Esophagus muscularis mucosa (tissue), 4 donors: ENCODE data around the gene DNAL1. TPM values are rescaled to one million over a fixed set of nuclear protein-coding genes. Genes with fewer than 3 reads are reported as not detected.
"Not testable (repeated sequence)": the region's sequence is repeated elsewhere in the genome, so short reads cannot be mapped to it uniquely, and the experiment has no call there.

Experiments used
- DNase-seq: peaks from one replicate; pipeline ENCODE4 v3.0.0-alpha.2; 2017; ENCODE audit errors: extremely low spot score
- H3K27ac ChIP-seq, 4 donors: fragments of 200-600 bp; sonication (generic); replicated peaks in 1 of 4; 1 replicate in 3 of 4; 2 replicates in 1 of 4; pipeline ENCODE4 v1.5.1; 2016 to 2019; ENCODE audit warnings: mild to moderate bottlenecking in 1 of 4
- H3K27me3 ChIP-seq, 4 donors: fragments of 200-600 bp; sonication (generic); one replicate each; pipeline versions ENCODE4 v1.5.1 to v1.6.0; 2016 to 2019
- H3K36me3 ChIP-seq, 4 donors: fragments of 200-600 bp; sonication (generic); one replicate each; pipeline ENCODE4 v1.5.1; 2016 to 2019
- H3K4me1 ChIP-seq, 4 donors: fragments of 200-600 bp; sonication (generic); one replicate each; pipeline ENCODE4 v1.5.1; 2016 to 2019
- H3K4me3 ChIP-seq, 4 donors: fragments of 200-600 bp; sonication (generic); 1 replicate in 2 of 4; 2 replicates in 2 of 4; pipeline ENCODE4 v1.5.1; 2016 to 2019; ENCODE audit warnings: mild to moderate bottlenecking in 4 of 4, moderate library complexity in 1 of 4
- H3K9me3 ChIP-seq, 4 donors: fragments of 200-600 bp; sonication (generic); 1 replicate in 3 of 4; 2 replicates in 1 of 4; pipeline ENCODE4 v1.5.1; 2016 to 2019
- CTCF ChIP-seq, 3 experiments: fragments of 200-600 bp in 2 of 3; fragments of 450-650 bp in 1 of 3; sonication (generic) in 2 of 3; IDR thresholded peaks; one replicate each; pipeline ENCODE4 v1.5.1; 2017 to 2019; ENCODE audit warnings: antibody characterized with exemption in 3 of 3, mild to moderate bottlenecking in 2 of 3, moderate library complexity in 1 of 3
- EP300 ChIP-seq: sonication (generic); formaldehyde crosslinking; IDR thresholded peaks from one replicate; pipeline ENCODE4 v1.6.1; 2017; ENCODE audit warnings: antibody characterized with exemption
- POLR2A ChIP-seq: fragments of 450-650 bp; IDR thresholded peaks from one replicate; pipeline ENCODE4 v1.6.1; 2017; ENCODE audit warnings: antibody characterized with exemption, moderate library complexity, mild to moderate bottlenecking, low read depth
- POLR2AphosphoS5 ChIP-seq, 2 donors: sonication (generic); formaldehyde crosslinking; IDR thresholded peaks; one replicate each; pipeline ENCODE4 v1.6.1; 2017; ENCODE audit warnings: antibody characterized with exemption in 2 of 2
- WGBS: methylation state at CpG from one replicate; pipeline ENCODE4 v1.1.5; 2018; 5-methylcytosine and 5-hydroxymethylcytosine counted together
- intact Hi-C: fragments of 100-400 bp; cut with DNase I; formaldehyde crosslinking; loops from one replicate; pipeline ENCODE4 v1.15.1; 2023
- total RNA-seq, 4 donors: library from RNA; depleted of rRNA; stranded (reverse); fragments of >200 nt; gene quantifications; one replicate each; pipeline versions ENCODE4 v1.1.0 to v1.2.1, GENCODE V29; 2016

DNAL1 gene
- total RNA-seq, 4 donors from 2014 or later = 6.2 to 13.7 (median 10.4) TPM

GRCh38 chr14:73634011-73634833 lies 10.6 kb upstream of the DNAL1 start:
- Histone ChIP-seq H3K27ac (peak overlapping the region; percentile 66 to 83 (median 72)), H3K36me3 (no peaks in the 10 kb centered on the region), H3K4me3 (peak overlapping the region; percentile 59 to 69 (median 66)), H3K4me1 (peaks cover 5 to 25% (median 19%) of the 10 kb centered on the region in 4 donors), H3K9me3 (no peaks in the 10 kb centered on the region), H3K27me3 (no peaks in the 10 kb centered on the region)
- intact Hi-C loops = no loop called here
- no peak for TF ChIP-seq EP300
- TF ChIP-seq POLR2A = no peak
- TF ChIP-seq POLR2AphosphoS5 (IDR thresholded peaks at IDR 0.05) = peak; percentile 15 to 34
- peak; percentile 45 to 56 (median 51) for TF ChIP-seq CTCF (IDR thresholded peaks at IDR 0.05)
- DNase-seq = no peak
- WGBS = 11% methylated on average over 21 of the region's 53 CpGs

GRCh38 chr14:73636355-73636754 lies 8.4 kb upstream of the DNAL1 start:
- H3K36me3 ChIP-seq, H3K9me3 ChIP-seq, H3K27me3 ChIP-seq, DNase-seq, H3K27ac ChIP-seq, intact Hi-C loops, H3K4me3 ChIP-seq: not testable (repeated sequence)
- H3K4me1 ChIP-seq = peaks cover 5 to 25% (median 19%) of the 10 kb centered on the region in 4 donors
- 94% methylated on average over 10 of the region's 10 CpGs for WGBS

GRCh38 chr14:73637830-73638229 lies 7.0 kb upstream of the DNAL1 start:
- no peaks in the 10 kb centered on the region for H3K9me3 ChIP-seq
- TF ChIP-seq CTCF (IDR thresholded peaks at IDR 0.05) = no peak
- no peak for TF ChIP-seq EP300
- no peak overlapping the region for H3K27ac ChIP-seq
- no peak overlapping the region for H3K4me3 ChIP-seq
- H3K36me3 ChIP-seq = no peaks in the 10 kb centered on the region
- 87% methylated on average over 5 of the region's 5 CpGs for WGBS
- H3K27me3 ChIP-seq = no peaks in the 10 kb centered on the region
- H3K4me1 ChIP-seq = peaks cover 5 to 20% (median 18%) of the 10 kb centered on the region in 4 donors
- intact Hi-C loops = no loop called here
- DNase-seq = no peak

GRCh38 chr14:73640796-73641365 lies 3.9 kb upstream of the DNAL1 start:
- DNase-seq = no peak
- no peak for TF ChIP-seq CTCF (IDR thresholded peaks at IDR 0.05)
- H3K4me3 ChIP-seq = no peak overlapping the region
- WGBS = 97% methylated on average over 5 of the region's 5 CpGs
- H3K4me1 ChIP-seq = peaks cover 14 to 19% (median 16%) of the 10 kb centered on the region in 4 donors
- H3K9me3 ChIP-seq = no peaks in the 10 kb centered on the region
- no peak overlapping the region for H3K27ac ChIP-seq
- H3K36me3 ChIP-seq = no peaks in the 10 kb centered on the region
- no peaks in the 10 kb centered on the region for H3K27me3 ChIP-seq
- intact Hi-C loops = no loop called here

GRCh38 chr14:73645248-73645610 lies 443 bp downstream of the DNAL1 start:
- Histone ChIP-seq H3K4me1 (peaks cover 15 to 26% (median 18%) of the 10 kb centered on the region in 4 donors), H3K9me3 (no peaks in the 10 kb centered on the region), H3K27ac (peak overlapping the region; percentile 82 to 90 (median 85)), H3K4me3 (peak overlapping the region; percentile 69 to 86 (median 81)), H3K36me3 (no peaks in the 10 kb centered on the region), H3K27me3 (no peaks in the 10 kb centered on the region)
- WGBS = 7% methylated on average over 7 of the region's 7 CpGs
- intact Hi-C loops = no loop called here
- no peak for TF ChIP-seq POLR2A
- DNase-seq = no peak
